ENCODE measurements around the gene INTS14.

- TF ChIP-seq, protein P1, sequence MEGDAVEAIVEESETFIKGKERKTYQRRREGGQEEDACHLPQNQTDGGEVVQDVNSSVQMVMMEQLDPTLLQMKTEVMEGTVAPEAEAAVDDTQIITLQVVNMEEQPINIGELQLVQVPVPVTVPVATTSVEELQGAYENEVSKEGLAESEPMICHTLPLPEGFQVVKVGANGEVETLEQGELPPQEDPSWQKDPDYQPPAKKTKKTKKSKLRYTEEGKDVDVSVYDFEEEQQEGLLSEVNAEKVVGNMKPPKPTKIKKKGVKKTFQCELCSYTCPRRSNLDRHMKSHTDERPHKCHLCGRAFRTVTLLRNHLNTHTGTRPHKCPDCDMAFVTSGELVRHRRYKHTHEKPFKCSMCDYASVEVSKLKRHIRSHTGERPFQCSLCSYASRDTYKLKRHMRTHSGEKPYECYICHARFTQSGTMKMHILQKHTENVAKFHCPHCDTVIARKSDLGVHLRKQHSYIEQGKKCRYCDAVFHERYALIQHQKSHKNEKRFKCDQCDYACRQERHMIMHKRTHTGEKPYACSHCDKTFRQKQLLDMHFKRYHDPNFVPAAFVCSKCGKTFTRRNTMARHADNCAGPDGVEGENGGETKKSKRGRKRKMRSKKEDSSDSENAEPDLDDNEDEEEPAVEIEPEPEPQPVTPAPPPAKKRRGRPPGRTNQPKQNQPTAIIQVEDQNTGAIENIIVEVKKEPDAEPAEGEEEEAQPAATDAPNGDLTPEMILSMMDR (IDR thresholded peaks at IDR 0.05) = no peak
- no peak for TF ChIP-seq POLR2A (IDR thresholded peaks at IDR 0.05)
Observed at GRCh38 chr15:65650312-65651041, 39.5 kb upstream of the INTS14 start.

Measured in uterus (tissue), 2 donors.